WTC11 (cell line): ENCODE measurements around the gene SLC16A10. TPM values are rescaled to one million over a fixed set of nuclear protein-coding genes. Genes with fewer than 3 reads are reported as not detected.

ENCODE experiments used
- AR ChIP-seq: fragments of 250-450 bp; sonication (Bioruptor Pico); IDR thresholded peaks from 2 replicates; pipeline ENCODE4 v1.9.0; 2021; ENCODE audit warnings: mild to moderate bottlenecking
- ARID4B ChIP-seq: sonication (generic); formaldehyde crosslinking; IDR thresholded peaks from 2 replicates; pipeline ENCODE4 v1.8.0; 2023; ENCODE audit warnings: missing genetic modification reagents, mild to moderate bottlenecking, borderline replicate concordance
- ATF3 ChIP-seq: sonication (generic); formaldehyde crosslinking; conservative IDR thresholded peaks from 2 replicates; pipeline ENCODE4 v1.8.1; 2022; ENCODE audit warnings: mild to moderate bottlenecking, missing genetic modification reagents
- CBFB ChIP-seq: sonication (generic); formaldehyde crosslinking; IDR thresholded peaks from 2 replicates; pipeline ENCODE4 v1.8.1; 2022; ENCODE audit warnings: mild to moderate bottlenecking, low read depth, missing genetic modification reagents
- CREB1 ChIP-seq: sonication (generic); formaldehyde crosslinking; IDR thresholded peaks from 2 replicates; pipeline ENCODE4 v1.8.0; 2023; ENCODE audit warnings: mild to moderate bottlenecking, missing genetic modification reagents
- CTCF ChIP-seq: fragments of 200-600 bp; IDR thresholded peaks from 2 replicates; pipeline ENCODE4 v1.8.0; 2022; ENCODE audit warnings: antibody characterized with exemption
- E2F1 ChIP-seq: sonication (generic); formaldehyde crosslinking; IDR thresholded peaks from 2 replicates; pipeline ENCODE4 v1.8.0; 2022; ENCODE audit warnings: mild to moderate bottlenecking, missing genetic modification reagents
- E2F5 ChIP-seq: sonication (generic); formaldehyde crosslinking; IDR thresholded peaks from 2 replicates; pipeline ENCODE4 v1.8.1; 2022; ENCODE audit warnings: mild to moderate bottlenecking, moderate library complexity, missing genetic modification reagents
- ELF4 ChIP-seq: sonication (generic); formaldehyde crosslinking; IDR thresholded peaks from 2 replicates; pipeline ENCODE4 v1.8.1; 2022; ENCODE audit warnings: low read depth, mild to moderate bottlenecking, moderate library complexity, missing genetic modification reagents
- ESRRA ChIP-seq: sonication (generic); formaldehyde crosslinking; IDR thresholded peaks from 2 replicates; pipeline ENCODE4 v1.8.1; 2022; ENCODE audit warnings: mild to moderate bottlenecking, missing genetic modification reagents, borderline replicate concordance
- FOXJ3 ChIP-seq: sonication (generic); formaldehyde crosslinking; IDR thresholded peaks from 2 replicates; pipeline ENCODE4 v1.9.0; 2021; ENCODE audit warnings: missing genetic modification reagents, mild to moderate bottlenecking, borderline replicate concordance
- FOXK1 ChIP-seq: sonication (generic); formaldehyde crosslinking; IDR thresholded peaks from 2 replicates; pipeline ENCODE4 v1.8.0; 2022; ENCODE audit warnings: mild to moderate bottlenecking, moderate library complexity, missing genetic modification reagents
- GABPB1 ChIP-seq: sonication (generic); formaldehyde crosslinking; IDR thresholded peaks from 2 replicates; pipeline ENCODE4 v1.8.1; 2023; ENCODE audit warnings: mild to moderate bottlenecking, missing genetic modification reagents
- GRHL2 ChIP-seq: fragments of 250-450 bp; sonication (Bioruptor Pico); IDR thresholded peaks from 2 replicates; pipeline ENCODE4 v1.8.0; 2022; ENCODE audit warnings: mild to moderate bottlenecking, moderate library complexity; ENCODE audit not compliant: insufficient replicate concordance, severe bottlenecking
- HMGA2 ChIP-seq: fragments of 250-450 bp; sonication (Bioruptor Pico); IDR thresholded peaks from 2 replicates; pipeline ENCODE4 v1.4.0; 2021; ENCODE audit warnings: mild to moderate bottlenecking, moderate library complexity
- IRF2 ChIP-seq: sonication (generic); formaldehyde crosslinking; IDR thresholded peaks from 2 replicates; pipeline ENCODE4 v1.8.0; 2022; ENCODE audit warnings: low read depth, missing genetic modification reagents, borderline replicate concordance
- MXD4 ChIP-seq: fragments of 250-450 bp; sonication (Bioruptor Pico); IDR thresholded peaks from 2 replicates; pipeline ENCODE4 v1.8.0; 2021; ENCODE audit warnings: mild to moderate bottlenecking, moderate library complexity, borderline replicate concordance
- NR3C1 ChIP-seq: sonication (generic); formaldehyde crosslinking; conservative IDR thresholded peaks from 2 replicates; pipeline ENCODE4 v1.8.1; 2023; ENCODE audit warnings: low read depth, mild to moderate bottlenecking, missing genetic modification reagents
- SOX15 ChIP-seq: fragments of 250-450 bp; sonication (Bioruptor Pico); IDR thresholded peaks from 2 replicates; pipeline ENCODE4 v1.9.0; 2021; ENCODE audit warnings: mild to moderate bottlenecking
- SP1 ChIP-seq: sonication (generic); formaldehyde crosslinking; conservative IDR thresholded peaks from 2 replicates; pipeline ENCODE4 v1.8.1; 2022; ENCODE audit warnings: missing genetic modification reagents
- TP53 ChIP-seq: sonication (generic); formaldehyde crosslinking; IDR thresholded peaks from 2 replicates; pipeline ENCODE4 v1.8.1; 2023; ENCODE audit warnings: mild to moderate bottlenecking, missing genetic modification reagents
- USF2 ChIP-seq: sonication (generic); formaldehyde crosslinking; IDR thresholded peaks from 2 replicates; pipeline ENCODE4 v1.8.1; 2023; ENCODE audit warnings: mild to moderate bottlenecking, missing genetic modification reagents, moderate library complexity
- ZBTB43 ChIP-seq: sonication (generic); formaldehyde crosslinking; IDR thresholded peaks from 2 replicates; pipeline ENCODE4 v1.8.1; 2023; ENCODE audit warnings: mild to moderate bottlenecking, missing genetic modification reagents
- ZNF671 ChIP-seq: fragments of 250-450 bp; sonication (Bioruptor Pico); IDR thresholded peaks from 2 replicates; pipeline ENCODE4 v1.8.0; 2021; ENCODE audit warnings: mild to moderate bottlenecking
- total RNA-seq: library from RNA; stranded (reverse); gene quantifications from 3 replicates; pipeline ENCODE4 v1.2.3, GENCODE V29; 2021

The SLC16A10 gene
- total RNA-seq, 1 experiment from 2014 or later: 18.4 TPM

GRCh38 chr6:111259089-111259831 lies 172.0 kb downstream of the SLC16A10 start (continued):
- TF ChIP-seq ESRRA (no peak), NR3C1 (CRISPR knock-in tag) (no peak), E2F5 (CRISPR knock-in tag) (peak; percentile 73; the same call in 1 of the 2 replicates), ATF3 (CRISPR knock-in tag) (no peak), GRHL2 (CRISPR knock-in tag) (no peak), IRF2 (no peak), ELF4 (CRISPR knock-in tag) (no peak), AR (no peak), USF2 (peak; percentile 99), FOXK1 (CRISPR knock-in tag) (peak; percentile 92), CBFB (CRISPR knock-in tag) (no peak), SP1 (CRISPR knock-in tag) (peak; percentile 70; the same call in 1 of the 2 replicates), E2F1 (CRISPR knock-in tag) (no peak), CTCF (peak; percentile 77), ZBTB43 (CRISPR knock-in tag) (no peak), SOX15 (CRISPR knock-in tag) (no peak), MXD4 (CRISPR knock-in tag) (no peak), HMGA2 (no peak), ZNF671 (CRISPR knock-in tag) (no peak), FOXJ3 (CRISPR knock-in tag) (no peak), GABPB1 (CRISPR knock-in tag) (peak; percentile 83), ARID4B (CRISPR knock-in tag) (peak; percentile 85; the same call in 1 of the 2 replicates), TP53 (CRISPR knock-in tag) (no peak), CREB1 (CRISPR knock-in tag) (no peak)
